Activated CD4-positive, alpha-beta T cell treated with anti-CD3 and anti-CD28 coated beads, Interleukin-2, amount 50 U/mL, for 1 hour (primary cell): ENCODE data around the gene L1TD1.
A peak's percentile ranks its signal among the peaks of the same experiment; 100 is the strongest.
"Not testable (repeated sequence)": the region's sequence is repeated elsewhere in the genome, so short reads cannot be mapped to it uniquely, and the experiment has no call there.

Experiments
- DNase-seq: peaks from one replicate; pipeline ENCODE4 v3.0.0-alpha.2; 2020

Gene L1TD1

GRCh38 chr1:62194651-62195544, at the start of gene L1TD1:
Gene L1TD1, plus strand, starts transcription at chr1:62194849. Its CDS starts 11,780 bp downstream, at chr1:62206629.
- DNase-seq, result no peak

GRCh38 chr1:62159940-62160348, 34.7 kb upstream of the L1TD1 start:
- no peak for DNase-seq

GRCh38 chr1:62161711-62162110, 32.9 kb upstream of the L1TD1 start:
- no peak for DNase-seq

- DNase-seq, result not testable (repeated sequence)
Measured at GRCh38 chr1:62170380-62170779, 24.3 kb upstream of the L1TD1 start.

GRCh38 chr1:62175568-62176179, 19.0 kb upstream of the L1TD1 start:
- peak; percentile 24 for DNase-seq

- no peak for DNase-seq
Measured at GRCh38 chr1:62176597-62177312, 17.9 kb upstream of the L1TD1 start.

- no peak for DNase-seq
Measured at GRCh38 chr1:62177621-62178020, 17.0 kb upstream of the L1TD1 start.

GRCh38 chr1:62178372-62178771, 16.3 kb upstream of the L1TD1 start:
- DNase-seq, result no peak

GRCh38 chr1:62180054-62180453, 14.6 kb upstream of the L1TD1 start:
- DNase-seq, result not testable (repeated sequence)

- DNase-seq, result no peak
Measured at GRCh38 chr1:62180639-62181038, 14.0 kb upstream of the L1TD1 start.

GRCh38 chr1:62181532-62181931, 13.1 kb upstream of the L1TD1 start:
- no peak for DNase-seq

GRCh38 chr1:62182157-62182556, 12.5 kb upstream of the L1TD1 start:
- DNase-seq, result not testable (repeated sequence)

GRCh38 chr1:62183164-62184020, 11.3 kb upstream of the L1TD1 start:
- DNase-seq, result not testable (repeated sequence)

GRCh38 chr1:62184336-62184735, 10.3 kb upstream of the L1TD1 start:
- DNase-seq, result no peak

GRCh38 chr1:62185233-62185632, 9.4 kb upstream of the L1TD1 start:
- not testable (repeated sequence) for DNase-seq

GRCh38 chr1:62185677-62186076, 9.0 kb upstream of the L1TD1 start:
- no peak for DNase-seq

- no peak for DNase-seq
Measured at GRCh38 chr1:62187548-62187947, 7.1 kb upstream of the L1TD1 start.

- no peak for DNase-seq
Measured at GRCh38 chr1:62188111-62188510, 6.5 kb upstream of the L1TD1 start.

GRCh38 chr1:62196086-62196690, 1.5 kb downstream of the L1TD1 start:
- DNase-seq, result no peak

GRCh38 chr1:62198069-62198780, 3.6 kb downstream of the L1TD1 start:
- no peak for DNase-seq

GRCh38 chr1:62198781-62199125, 4.1 kb downstream of the L1TD1 start:
- DNase-seq, result no peak

GRCh38 chr1:62207187-62207586, 12.5 kb downstream of the L1TD1 start:
- no peak for DNase-seq
